HG02623 (cell line): Measurements from ENCODE around the gene STARD4.

Experiments used
- ATAC-seq: cut with Tn5 transposase; IDR thresholded peaks from one replicate; pipeline ENCODE4 v1.9.1; 2021; ENCODE audit warnings: moderate library complexity; ENCODE audit not compliant: unreplicated experiment

STARD4 gene

DNA sequence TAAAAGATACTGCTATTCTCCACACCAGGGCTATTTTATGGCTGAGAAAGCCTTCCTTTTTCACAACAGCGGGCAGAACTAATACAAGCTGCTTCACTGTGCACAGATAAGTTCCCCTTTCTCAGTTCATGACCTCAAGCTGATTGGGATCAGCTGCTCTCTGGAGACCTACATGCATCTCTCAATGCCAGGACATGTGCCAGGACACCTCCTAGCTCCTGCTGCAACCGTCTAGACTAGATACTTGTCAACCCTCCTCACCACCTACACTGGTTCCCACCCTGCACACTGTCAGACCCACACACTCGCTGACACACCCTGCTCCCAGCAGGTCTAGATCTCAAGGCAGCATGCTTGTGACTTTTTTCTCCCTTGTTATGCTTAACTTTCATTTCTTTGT lies 39.8 kb downstream of the STARD4 start:
- no peak for ATAC-seq

- no peak for ATAC-seq
Observed at GRCh38 chr5:111472096-111472495, 40.2 kb downstream of the STARD4 start.

GRCh38 chr5:111469903-111470302 lies 42.4 kb downstream of the STARD4 start:
- no peak for ATAC-seq

DNA sequence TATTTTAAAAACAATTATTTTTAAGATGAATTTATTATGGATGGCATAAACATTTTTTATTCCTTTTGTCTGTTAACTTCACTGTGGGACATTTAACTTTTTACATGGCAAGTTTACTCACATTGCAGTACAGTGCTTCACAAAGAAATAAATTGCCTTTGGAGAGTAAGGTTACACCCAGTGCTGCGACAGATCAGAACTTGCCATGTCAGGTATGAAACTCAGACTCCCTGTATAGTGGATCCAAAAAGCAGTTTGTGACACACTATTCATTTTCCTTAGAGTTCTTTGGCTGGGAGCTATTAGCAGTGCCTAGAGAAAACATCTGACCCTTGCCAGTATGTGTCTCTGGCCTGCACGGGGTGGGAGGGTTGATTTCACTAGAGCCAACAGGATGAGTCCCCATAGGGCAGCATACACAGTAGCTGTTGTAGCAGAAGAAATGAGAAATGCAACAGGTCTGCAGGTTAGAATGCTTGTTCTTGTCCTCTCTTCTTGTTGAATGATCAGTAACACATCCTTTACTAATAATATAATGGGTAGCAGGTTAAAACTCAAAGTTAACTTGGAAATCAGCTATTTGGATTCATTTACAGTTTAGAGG lies 42.9 kb downstream of the STARD4 start:
- no peak for ATAC-seq

DNA sequence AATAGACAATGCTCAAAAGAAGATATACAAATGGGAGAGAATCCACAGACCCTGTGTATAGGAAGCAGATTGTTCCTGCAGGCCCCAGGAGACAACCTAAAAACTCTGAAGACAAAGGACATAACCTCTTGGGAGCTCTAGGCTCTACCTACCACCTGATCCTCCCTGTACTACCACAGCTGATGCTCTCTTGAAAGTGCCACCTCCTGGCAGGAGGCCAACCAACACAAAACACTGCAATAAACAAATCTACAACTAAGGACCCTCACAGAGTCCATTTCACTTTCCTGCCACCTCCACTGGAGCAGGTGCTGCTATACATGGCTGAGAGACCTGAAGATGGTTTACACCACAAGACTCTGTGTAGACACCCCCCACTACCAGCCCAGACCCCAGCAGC lies 49.0 kb downstream of the STARD4 start:
- ATAC-seq: no peak

DNA sequence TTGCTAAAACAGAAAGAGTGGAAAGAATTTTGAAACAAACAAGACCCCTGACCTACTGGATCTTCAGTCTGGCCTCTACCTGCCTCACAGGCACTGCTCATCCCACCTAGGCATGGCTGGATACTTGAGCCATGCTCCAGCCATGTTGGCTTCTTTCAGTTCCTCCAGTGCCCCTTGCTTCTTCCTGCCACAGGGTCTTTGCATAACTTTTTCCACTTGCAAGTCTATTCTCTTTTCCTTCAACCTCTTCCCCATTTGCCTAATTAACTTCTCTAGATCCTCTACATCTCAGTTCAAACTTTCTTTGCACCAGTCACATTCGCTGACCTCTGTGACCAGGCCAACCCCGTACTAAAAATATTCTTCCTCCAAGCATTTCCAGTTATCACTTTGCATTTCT lies 50.4 kb downstream of the STARD4 start:
- no peak for ATAC-seq

DNA sequence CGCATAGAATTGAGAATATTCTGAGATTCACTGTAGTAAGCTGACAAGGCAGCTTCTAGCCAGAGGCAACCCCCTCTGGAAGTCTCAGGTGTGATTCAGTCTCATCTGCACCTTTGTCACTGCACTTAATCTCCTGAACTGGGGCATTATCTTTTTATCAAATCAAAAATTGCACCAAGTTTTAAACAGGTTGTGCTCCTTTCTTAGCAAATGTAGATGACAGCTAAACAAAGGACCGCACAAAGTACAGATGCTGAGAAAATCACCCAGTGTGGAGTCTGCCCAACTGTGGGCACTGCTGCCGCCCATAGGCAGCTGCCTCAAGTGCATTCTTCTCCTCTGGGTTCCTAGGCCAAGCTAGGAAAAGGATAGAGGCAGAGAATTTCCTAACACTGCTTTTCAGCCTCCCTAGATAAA lies 51.1 kb downstream of the STARD4 start:
- ATAC-seq: no peak

DNA sequence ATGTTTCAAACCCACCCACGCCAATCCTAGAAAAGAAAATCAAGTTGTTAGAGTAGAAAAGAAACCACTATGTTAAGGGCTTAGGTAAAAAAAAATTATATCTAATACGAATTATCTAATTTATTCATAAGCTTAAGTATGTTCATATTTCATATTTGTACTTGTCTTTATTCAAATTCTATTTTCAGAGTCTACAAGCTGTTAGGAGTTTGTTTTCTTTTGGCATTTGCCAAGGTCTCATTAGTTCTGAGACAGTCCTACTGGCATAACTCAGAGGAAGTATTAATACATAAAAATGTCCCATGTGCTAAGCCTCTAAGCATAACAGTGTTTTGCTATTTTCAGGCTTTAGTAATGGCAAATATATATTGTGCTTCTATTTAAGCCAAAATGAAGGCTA lies 57.6 kb downstream of the STARD4 start:
- no peak for ATAC-seq

DNA sequence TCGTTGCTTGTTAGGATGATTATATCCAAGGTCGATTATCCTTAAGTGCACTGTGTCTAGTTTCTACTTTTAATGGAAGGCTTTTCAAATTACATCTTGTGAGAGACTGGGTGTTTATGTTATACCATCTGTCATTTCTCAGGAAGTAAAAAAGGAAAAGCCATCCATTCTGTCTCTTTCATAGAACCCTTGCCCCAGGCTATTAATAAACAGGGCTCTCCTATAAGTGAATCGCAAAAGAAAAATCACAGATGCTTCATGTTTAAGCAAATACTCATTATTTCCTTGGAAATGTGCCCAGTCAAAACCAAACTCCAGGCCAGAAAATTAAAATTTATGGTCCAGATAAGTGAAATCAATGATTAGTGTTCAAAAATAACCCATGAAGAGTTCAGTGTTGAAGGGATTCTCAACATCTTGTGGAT lies 58.1 kb downstream of the STARD4 start:
- no peak for ATAC-seq

GRCh38 chr5:111453747-111454146 lies 58.6 kb downstream of the STARD4 start:
- no peak for ATAC-seq

GRCh38 chr5:111453295-111453694 lies 59.0 kb downstream of the STARD4 start:
- ATAC-seq: no peak

- no peak for ATAC-seq
Observed at GRCh38 chr5:111447822-111448221, 64.5 kb downstream of the STARD4 start.

GRCh38 chr5:111447099-111447498 lies 65.2 kb downstream of the STARD4 start:
- ATAC-seq: no peak
